Neural cell (in vitro differentiated cells): ENCODE results near the gene CPOX.

ENCODE experiments used
- CTCF ChIP-seq: fragments of 450-650 bp; IDR thresholded peaks from 2 replicates; pipeline ENCODE4 v1.5.1; 2014; ENCODE audit warnings: antibody characterized with exemption, mild to moderate bottlenecking, moderate library complexity; ENCODE audit not compliant: poor library complexity, severe bottlenecking
- EP300 ChIP-seq: fragments of 450-650 bp; conservative IDR thresholded peaks from 2 replicates; pipeline ENCODE4 v1.6.1; 2014; ENCODE audit warnings: antibody characterized with exemption, mild to moderate bottlenecking, moderate library complexity; ENCODE audit not compliant: poor library complexity, severe bottlenecking
- TAF1 ChIP-seq: IDR thresholded peaks from 2 replicates; pipeline ENCODE4 v1.6.1; 2012; ENCODE audit warnings: low read depth

GRCh38 chr3:98551754-98552153 is 41.7 kb downstream of the CPOX start:
- TF ChIP-seq CTCF (no peak), TAF1 (no peak), EP300 (no peak)
